H9 (cell line): ENCODE measurements around the gene NCKAP5. TPM values are rescaled to one million over a fixed set of nuclear protein-coding genes. Genes with fewer than 3 reads are reported as not detected.

ENCODE experiments used
- DNase-seq: peaks from one replicate; pipeline ENCODE4 v3.0.0-alpha.2; 2017
- H2AFZ ChIP-seq: one replicate; pipeline ENCODE4 v1.6.1; 2013; ENCODE audit warnings: mild to moderate bottlenecking, low read length, control low read depth, moderate library complexity
- H2AK5ac ChIP-seq: 2 replicates; pipeline ENCODE4 v1.6.1; 2013; ENCODE audit warnings: low read length, control low read depth, mixed read lengths; ENCODE audit not compliant: insufficient read length
- H2BK120ac ChIP-seq: one replicate; pipeline ENCODE4 v1.6.1; 2013; ENCODE audit warnings: low read depth, mild to moderate bottlenecking, low read length, control low read depth, inconsistent platforms; ENCODE audit not compliant: poor library complexity, severe bottlenecking
- H2BK12ac ChIP-seq: 2 replicates; pipeline ENCODE4 v1.6.1; 2013; ENCODE audit warnings: low read length, control low read depth, mixed read lengths, low read depth; ENCODE audit not compliant: insufficient read length
- H2BK15ac ChIP-seq: 2 replicates; pipeline ENCODE4 v1.6.1; 2013; ENCODE audit warnings: low read depth, low read length, control low read depth
- H2BK20ac ChIP-seq: one replicate; pipeline ENCODE4 v1.6.1; 2013; ENCODE audit warnings: low read depth, mild to moderate bottlenecking, low read length, control low read depth, inconsistent platforms; ENCODE audit not compliant: poor library complexity, severe bottlenecking
- H2BK5ac ChIP-seq: 2 replicates; pipeline ENCODE4 v1.6.1; 2013; ENCODE audit warnings: low read length, control low read depth, mixed read lengths; ENCODE audit not compliant: insufficient read length
- H3K14ac ChIP-seq: 2 replicates; pipeline ENCODE4 v1.6.1; 2013; ENCODE audit warnings: low read length, control low read depth; ENCODE audit not compliant: insufficient read depth
- H3K18ac ChIP-seq: 2 replicates; pipeline ENCODE4 v1.6.1; 2013; ENCODE audit warnings: low read depth, mild to moderate bottlenecking, mixed read lengths, low read length, control low read depth; ENCODE audit not compliant: insufficient read length
- H3K23ac ChIP-seq: 2 replicates; pipeline ENCODE4 v1.6.1; 2013; ENCODE audit warnings: low read length, control low read depth, mixed read lengths, low read depth; ENCODE audit not compliant: insufficient read length
- H3K23me2 ChIP-seq: 2 replicates; pipeline ENCODE4 v1.6.1; 2013; ENCODE audit warnings: low read depth, mild to moderate bottlenecking, mixed read lengths, low read length, control low read depth; ENCODE audit not compliant: insufficient read length, poor library complexity, severe bottlenecking
- H3K27ac ChIP-seq: 2 replicates; pipeline ENCODE4 v1.5.1; 2013; ENCODE audit warnings: low read length, control low read depth, mixed read lengths, low read depth; ENCODE audit not compliant: insufficient read length
- H3K27me3 ChIP-seq: 2 replicates; pipeline ENCODE4 v1.6.1; 2013; ENCODE audit warnings: low read length, control low read depth, inconsistent platforms; ENCODE audit not compliant: insufficient read depth
- H3K4ac ChIP-seq: 2 replicates; pipeline ENCODE4 v1.6.1; 2013; ENCODE audit warnings: low read depth, mild to moderate bottlenecking, control low read depth, inconsistent platforms, low read length, moderate library complexity
- H3K4me1 ChIP-seq: 2 replicates; pipeline ENCODE4 v1.6.1; 2013; ENCODE audit warnings: low read length, control low read depth, inconsistent platforms; ENCODE audit not compliant: insufficient read depth
- H3K4me2 ChIP-seq: 2 replicates; pipeline ENCODE4 v1.6.1; 2013; ENCODE audit warnings: low read length, control low read depth, mixed read lengths; ENCODE audit not compliant: insufficient read length, insufficient read depth
- H3K56ac ChIP-seq: 2 replicates; pipeline ENCODE4 v1.6.1; 2013; ENCODE audit warnings: low read depth, mild to moderate bottlenecking, mixed read lengths, low read length, control low read depth; ENCODE audit not compliant: insufficient read length
- H3K79me1 ChIP-seq: 2 replicates; pipeline ENCODE4 v1.6.1; 2013; ENCODE audit warnings: low read depth, mild to moderate bottlenecking, moderate library complexity, low read length, control low read depth, inconsistent platforms; ENCODE audit not compliant: insufficient read depth, poor library complexity, severe bottlenecking
- H3K79me2 ChIP-seq: 2 replicates; pipeline ENCODE4 v1.6.1; 2013; ENCODE audit warnings: low read length, control low read depth, inconsistent platforms; ENCODE audit not compliant: insufficient read depth
- H3K9ac ChIP-seq: 2 replicates; pipeline ENCODE4 v1.6.1; 2013; ENCODE audit warnings: low read length, control low read depth, mixed read lengths; ENCODE audit not compliant: insufficient read length; ENCODE audit errors: extremely low read depth
- H3K9me3 ChIP-seq: one replicate; pipeline ENCODE4 v1.6.1; 2013; ENCODE audit warnings: low read depth, low read length, inconsistent platforms; ENCODE audit not compliant: control insufficient read depth
- H3T11ph ChIP-seq: one replicate; pipeline ENCODE4 v1.6.1; 2013; ENCODE audit warnings: mild to moderate bottlenecking, low read length, control low read depth, inconsistent platforms
- H4K20me1 ChIP-seq: one replicate; pipeline ENCODE4 v1.6.1; 2013; ENCODE audit not compliant: control insufficient read depth, insufficient read length, insufficient read depth
- H4K5ac ChIP-seq: 2 replicates; pipeline ENCODE4 v1.6.1; 2013; ENCODE audit warnings: low read depth, mild to moderate bottlenecking, mixed read lengths, low read length, control low read depth; ENCODE audit not compliant: insufficient read length
- H4K8ac ChIP-seq: replicated peaks from 2 replicates; pipeline ENCODE4 v1.6.1; 2013; ENCODE audit warnings: low read length, control low read depth, mixed read lengths, low read depth; ENCODE audit not compliant: insufficient read length
- H4K91ac ChIP-seq: 2 replicates; pipeline ENCODE4 v1.6.1; 2013; ENCODE audit warnings: low read depth, mild to moderate bottlenecking, moderate library complexity, mixed read lengths, low read length, control low read depth; ENCODE audit not compliant: insufficient read length
- H3K27ac Mint-ChIP-seq, 3 experiments: 2 replicates in 2 of 3; 3 replicates in 1 of 3; pipeline ENCODE4 v1.8.0; 2020 to 2021; ENCODE audit warnings: mixed read lengths in 3 of 3, mild to moderate bottlenecking in 1 of 3, moderate library complexity in 1 of 3
- H3K27me3 Mint-ChIP-seq: 2 replicates; pipeline ENCODE4 v1.8.0; 2021; ENCODE audit warnings: low read depth, mild to moderate bottlenecking, moderate library complexity, mixed read lengths
- H3K36me3 Mint-ChIP-seq, 3 experiments: 2 replicates in 2 of 3; 3 replicates in 1 of 3; pipeline ENCODE4 v1.8.0; 2020 to 2021; ENCODE audit warnings: low read depth in 3 of 3, mixed read lengths in 3 of 3; ENCODE audit not compliant: insufficient read depth in 1 of 3
- H3K4me1 Mint-ChIP-seq, 2 experiments: 2 replicates each; pipeline ENCODE4 v1.8.0; 2020; ENCODE audit warnings: mixed read lengths in 2 of 2
- H3K4me3 Mint-ChIP-seq, 2 experiments: 2 replicates in 1 of 2; 3 replicates in 1 of 2; pipeline ENCODE4 v1.8.0; 2020 to 2021; ENCODE audit warnings: mild to moderate bottlenecking in 2 of 2, mixed read lengths in 2 of 2, moderate library complexity in 1 of 2
- H3K9me3 Mint-ChIP-seq, 2 experiments: 2 replicates in 1 of 2; 3 replicates in 1 of 2; pipeline ENCODE4 v1.8.0; 2020; ENCODE audit warnings: mild to moderate bottlenecking in 2 of 2, mixed read lengths in 2 of 2, moderate library complexity in 1 of 2
- whole genome bisulfite sequencing: extraction: QIAGEN DNeasy Blood & Tissue Kit; methylation state at CpG from one replicate; pipeline ENCODE4 v1.1.7; 2013; ENCODE audit warnings: missing lambda C conversion rate, low lambda C conversion rate, mixed read lengths; ENCODE audit not compliant: insufficient read length; ENCODE audit errors: extremely low coverage; 5-methylcytosine and 5-hydroxymethylcytosine counted together
- total RNA-seq: library from RNA; stranded (reverse); gene quantifications from 2 replicates; pipeline ENCODE4 v1.2.1, GENCODE V29; 2021
- TF ChIP-seq, protein P1 (sequence below): fragments of 200-600 bp; sonication (generic); conservative IDR thresholded peaks from 3 replicates; pipeline ENCODE4 v1.8.0; 2021; ENCODE audit warnings: antibody characterized with exemption, mild to moderate bottlenecking

The NCKAP5 gene
- total RNA-seq, 1 experiment from 2014 or later, result 0.26 TPM

- Histone ChIP-seq H3K14ac (no peak overlapping the region), H3K9me3 (no peaks in the 10 kb centered on the region), H4K8ac (no peak overlapping the region), H2AFZ (no peak overlapping the region), H3T11ph (no peak overlapping the region), H2BK5ac (no peak overlapping the region), H3K18ac (no peak overlapping the region), H2BK15ac (no peak overlapping the region), H2BK120ac (no peak overlapping the region), H3K4ac (no peak overlapping the region), H3K4me2 (no peak overlapping the region), H3K56ac (no peak overlapping the region), H3K9ac (no peak overlapping the region), H2BK12ac (no peak overlapping the region), H3K23ac (no peak overlapping the region), H4K91ac (no peak overlapping the region), H4K5ac (no peak overlapping the region), H3K23me2 (no peaks in the 10 kb centered on the region), H3K79me1 (no peaks in the 10 kb centered on the region), H3K4me1 (no peaks in the 10 kb centered on the region), H2AK5ac (no peak overlapping the region), H2BK20ac (no peak overlapping the region), H3K27me3 (no peaks in the 10 kb centered on the region), H3K79me2 (no peaks in the 10 kb centered on the region), H4K20me1 (no peaks in the 10 kb centered on the region), H3K27ac (no peak overlapping the region)
- no peak overlapping the region for H3K27ac Mint-ChIP-seq
- TF ChIP-seq, protein P1, sequence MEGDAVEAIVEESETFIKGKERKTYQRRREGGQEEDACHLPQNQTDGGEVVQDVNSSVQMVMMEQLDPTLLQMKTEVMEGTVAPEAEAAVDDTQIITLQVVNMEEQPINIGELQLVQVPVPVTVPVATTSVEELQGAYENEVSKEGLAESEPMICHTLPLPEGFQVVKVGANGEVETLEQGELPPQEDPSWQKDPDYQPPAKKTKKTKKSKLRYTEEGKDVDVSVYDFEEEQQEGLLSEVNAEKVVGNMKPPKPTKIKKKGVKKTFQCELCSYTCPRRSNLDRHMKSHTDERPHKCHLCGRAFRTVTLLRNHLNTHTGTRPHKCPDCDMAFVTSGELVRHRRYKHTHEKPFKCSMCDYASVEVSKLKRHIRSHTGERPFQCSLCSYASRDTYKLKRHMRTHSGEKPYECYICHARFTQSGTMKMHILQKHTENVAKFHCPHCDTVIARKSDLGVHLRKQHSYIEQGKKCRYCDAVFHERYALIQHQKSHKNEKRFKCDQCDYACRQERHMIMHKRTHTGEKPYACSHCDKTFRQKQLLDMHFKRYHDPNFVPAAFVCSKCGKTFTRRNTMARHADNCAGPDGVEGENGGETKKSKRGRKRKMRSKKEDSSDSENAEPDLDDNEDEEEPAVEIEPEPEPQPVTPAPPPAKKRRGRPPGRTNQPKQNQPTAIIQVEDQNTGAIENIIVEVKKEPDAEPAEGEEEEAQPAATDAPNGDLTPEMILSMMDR, result no peak
- peaks cover 3 to 4% of the 10 kb centered on the region in 2 experiments; a peak in 2 of 5 replicates for H3K9me3 Mint-ChIP-seq
- no CpG with 5 or more reads among the region's 2 CpGs for WGBS
- H3K4me1 Mint-ChIP-seq, result peaks cover 3 to 4% of the 10 kb centered on the region in 2 experiments; a peak in 3 of 4 replicates
- no peak for DNase-seq
- no peaks in the 10 kb centered on the region for H3K27me3 Mint-ChIP-seq
- no peak overlapping the region for H3K4me3 Mint-ChIP-seq
- H3K36me3 Mint-ChIP-seq, result peaks cover 0 to 4% (median 2%) of the 10 kb centered on the region in 3 experiments; a peak in 3 of 7 replicates
Measured at GRCh38 chr2:133148187-133148586, 420.1 kb downstream of the NCKAP5 start.
